Measurements from ENCODE around the gene TDP1.

Gene TDP1

GRCh38 chr14:89960914-89961313 is 5.2 kb downstream of the TDP1 start:
- DNase-seq (ENCODE audit: low read depth) = no peak
- TF ChIP-seq CTCF (IDR thresholded peaks at IDR 0.05; ENCODE audit: control insufficient read depth, insufficient read depth, low read depth, low read length, missing control alignments) = no peak
- no peak overlapping the region for H3K4me3 ChIP-seq (ENCODE audit: control insufficient read depth, low read depth, low read length)

- no peak for TF ChIP-seq CTCF (IDR thresholded peaks at IDR 0.05; ENCODE audit: control insufficient read depth, insufficient read depth, low read depth, low read length, missing control alignments)
- no peak overlapping the region for H3K4me3 ChIP-seq (ENCODE audit: control insufficient read depth, low read depth, low read length)
- DNase-seq (ENCODE audit: low read depth) = no peak
Measured at GRCh38 chr14:89963288-89963978, 7.7 kb downstream of the TDP1 start.

- DNase-seq (ENCODE audit: low read depth) = no peak
- no peak for TF ChIP-seq CTCF (IDR thresholded peaks at IDR 0.05; ENCODE audit: control insufficient read depth, insufficient read depth, low read depth, low read length, missing control alignments)
- no peak overlapping the region for H3K4me3 ChIP-seq (ENCODE audit: control insufficient read depth, low read depth, low read length)
Measured at GRCh38 chr14:89965839-89966238, 10.1 kb downstream of the TDP1 start.

- H3K4me3 ChIP-seq (ENCODE audit: control insufficient read depth, low read depth, low read length) = no peak overlapping the region
- TF ChIP-seq CTCF (IDR thresholded peaks at IDR 0.05; ENCODE audit: control insufficient read depth, insufficient read depth, low read depth, low read length, missing control alignments) = peak; percentile 89
- peak; percentile 37 for DNase-seq (ENCODE audit: low read depth)
Measured at GRCh38 chr14:89973234-89973823, 17.6 kb downstream of the TDP1 start.

- H3K4me3 ChIP-seq (ENCODE audit: control insufficient read depth, low read depth, low read length) = no peak overlapping the region
- DNase-seq (ENCODE audit: low read depth) = no peak
- TF ChIP-seq CTCF (IDR thresholded peaks at IDR 0.05; ENCODE audit: control insufficient read depth, insufficient read depth, low read depth, low read length, missing control alignments) = no peak
Measured at GRCh38 chr14:89977668-89978067, 21.9 kb downstream of the TDP1 start.

- TF ChIP-seq CTCF (IDR thresholded peaks at IDR 0.05; ENCODE audit: control insufficient read depth, insufficient read depth, low read depth, low read length, missing control alignments) = no peak
- DNase-seq (ENCODE audit: low read depth) = no peak
- H3K4me3 ChIP-seq (ENCODE audit: control insufficient read depth, low read depth, low read length) = no peak overlapping the region
Measured at GRCh38 chr14:89978656-89979055, 22.9 kb downstream of the TDP1 start.

All from AG09309 (cell line).